Stimulated activated CD8-positive, alpha-beta memory T cell treated with anti-CD3 and anti-CD28 coated beads, Interleukin-15, amount 100 ng/mL, for 24 hours (primary cell): ENCODE results near the gene IRF2BP2.

Source experiments
- DNase-seq: peaks from one replicate; pipeline ENCODE4 v3.0.0-alpha.2; 2020; ENCODE audit warnings: low read depth

The IRF2BP2 gene

DNA sequence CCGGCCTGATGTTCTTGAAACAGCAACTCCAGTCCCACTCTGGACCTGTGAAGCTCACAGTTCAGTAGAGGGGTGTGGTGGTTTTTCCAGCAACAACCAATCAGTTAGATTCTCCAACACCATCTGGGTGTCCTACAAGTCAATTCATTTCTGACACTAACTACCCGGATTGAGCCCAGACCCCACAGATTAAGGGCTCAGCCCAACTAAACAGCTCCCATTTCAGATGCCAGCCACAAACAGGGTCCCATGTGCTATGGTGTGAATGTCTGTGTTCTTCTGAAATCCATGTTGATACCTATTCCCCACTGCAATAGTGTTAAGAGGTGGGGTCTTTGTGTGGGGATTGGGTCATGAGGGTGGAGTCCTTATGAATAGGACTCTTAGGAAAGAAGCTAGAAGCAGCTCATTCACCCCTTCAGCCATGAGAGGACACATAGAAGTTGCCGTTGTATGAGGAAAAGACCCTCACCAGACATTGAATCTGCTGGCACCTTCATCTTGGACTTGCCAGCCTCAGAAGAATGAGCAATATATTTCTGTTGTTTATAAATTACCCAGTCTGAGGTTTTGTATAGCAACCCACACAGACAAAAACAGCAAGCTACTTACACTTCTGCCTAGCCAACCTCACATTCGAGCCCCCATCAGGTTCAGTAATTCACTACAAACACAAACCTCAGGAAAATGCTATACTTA lies 53.6 kb downstream of the IRF2BP2 start:
- DNase-seq, result no peak

DNA sequence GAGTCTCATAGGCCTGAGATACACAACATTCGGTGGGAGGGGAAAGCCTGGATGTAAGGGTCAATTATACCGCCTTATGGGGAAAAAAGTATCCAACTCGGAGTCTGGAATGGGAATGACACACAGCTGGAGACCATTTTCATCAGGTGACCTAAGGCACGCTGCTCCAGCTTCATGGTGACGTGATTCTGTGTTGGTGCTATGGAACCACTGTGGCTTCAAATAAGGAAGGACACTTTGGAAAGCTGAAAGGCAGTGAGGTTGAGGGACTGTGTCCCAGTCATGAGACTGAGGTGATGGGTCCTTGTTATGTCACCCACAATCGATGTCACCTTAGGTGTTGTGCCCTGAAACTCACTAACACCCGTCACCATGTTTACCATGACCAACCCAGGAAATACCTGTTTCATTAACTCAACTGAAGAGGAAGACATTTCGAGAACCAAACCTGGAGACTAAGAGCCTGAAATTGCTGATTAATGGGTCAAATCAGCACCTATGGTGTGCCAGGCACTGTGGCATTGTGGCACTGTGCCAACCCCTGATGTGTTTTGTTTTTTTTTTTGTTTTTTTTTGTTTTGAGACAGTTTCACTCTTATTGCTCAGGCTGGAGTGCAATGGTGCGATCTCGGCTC lies 54.5 kb downstream of the IRF2BP2 start:
- DNase-seq, result no peak

DNA sequence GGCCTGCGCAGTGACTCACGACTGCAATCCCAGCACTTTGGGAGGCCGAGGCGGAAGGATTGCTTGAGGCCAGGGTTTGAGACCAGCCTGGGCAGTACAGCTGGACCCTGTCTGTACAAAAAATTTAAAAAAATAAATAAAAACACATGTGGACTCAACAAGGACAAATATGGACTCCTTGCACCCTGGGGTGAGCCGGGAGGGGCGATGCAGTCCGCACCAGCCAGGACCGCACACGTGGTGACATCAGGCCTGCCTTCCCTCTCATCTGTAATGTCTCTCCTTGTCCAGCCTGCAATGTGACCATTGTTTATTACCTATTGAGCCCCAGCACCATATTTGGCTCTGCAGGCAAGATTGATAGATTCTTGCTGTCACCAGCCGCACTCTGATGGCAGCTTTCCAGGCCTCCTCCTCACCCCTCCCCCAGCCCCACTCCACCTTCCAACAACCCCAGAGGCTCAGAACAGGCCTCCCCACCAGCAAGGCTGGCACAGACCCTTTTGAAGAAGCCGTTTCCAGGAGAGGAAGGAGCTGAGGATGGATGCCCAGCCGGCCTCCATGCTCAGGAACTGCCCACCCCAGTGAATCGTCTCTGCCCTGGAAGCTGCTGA lies 55.2 kb downstream of the IRF2BP2 start:
- no peak for DNase-seq
